GM18505 (cell line): ENCODE measurements around the gene MAP2K2.
"Not testable (repeated sequence)": the region's sequence is repeated elsewhere in the genome, so short reads cannot be mapped to it uniquely, and the experiment has no call there.

Source experiments
- ATAC-seq: cut with Tn5 transposase; IDR thresholded peaks from one replicate; pipeline ENCODE4 v1.9.1; 2021; ENCODE audit not compliant: unreplicated experiment
- POLR2A ChIP-seq: IDR thresholded peaks from 4 replicates; pipeline ENCODE4 v1.6.1; 2011; ENCODE audit warnings: borderline replicate concordance; ENCODE audit not compliant: insufficient read depth, insufficient read length; ENCODE audit errors: extremely low read depth

Gene MAP2K2

GRCh38 chr19:4123615-4124568 lies at the start of gene MAP2K2:
TSS of gene MAP2K2 (minus strand) at chr19:4124122. CDS start at chr19:4123875, 247 bp downstream.
- peak; percentile 85 for TF ChIP-seq POLR2A
- peak; percentile 86 for ATAC-seq

- TF ChIP-seq POLR2A: no peak
- no peak for ATAC-seq
Measured at GRCh38 chr19:4172861-4173473, 49.0 kb upstream of the MAP2K2 start.

- TF ChIP-seq POLR2A: no peak
- no peak for ATAC-seq
Measured at GRCh38 chr19:4171676-4172075, 47.8 kb upstream of the MAP2K2 start.

- no peak for TF ChIP-seq POLR2A
- ATAC-seq: no peak
Measured at GRCh38 chr19:4164262-4164661, 40.3 kb upstream of the MAP2K2 start.

GRCh38 chr19:4161415-4162077 lies 37.6 kb upstream of the MAP2K2 start:
- no peak for ATAC-seq
- no peak for TF ChIP-seq POLR2A

GRCh38 chr19:4157971-4158370 lies 34.0 kb upstream of the MAP2K2 start:
- ATAC-seq: not testable (repeated sequence)

GRCh38 chr19:4157164-4157563 lies 33.2 kb upstream of the MAP2K2 start:
- TF ChIP-seq POLR2A: no peak
- ATAC-seq: no peak

- no peak for ATAC-seq
- no peak for TF ChIP-seq POLR2A
Measured at GRCh38 chr19:4154571-4155312, 30.8 kb upstream of the MAP2K2 start.

GRCh38 chr19:4152241-4152998 lies 28.5 kb upstream of the MAP2K2 start:
- no peak for TF ChIP-seq POLR2A

GRCh38 chr19:4151623-4152022 lies 27.7 kb upstream of the MAP2K2 start:
- ATAC-seq: no peak
- TF ChIP-seq POLR2A: no peak

More at GRCh38 chr19:4152241-4152998, 28.5 kb upstream of the MAP2K2 start:
- no peak for ATAC-seq

GRCh38 chr19:4149518-4150288 lies 25.8 kb upstream of the MAP2K2 start:
- ATAC-seq: no peak
- no peak for TF ChIP-seq POLR2A
